HL-60 (cell line): ENCODE measurements around the gene KCTD4.

Source experiments
- GABPA ChIP-seq: IDR thresholded peaks from 2 replicates; pipeline ENCODE4 v1.6.1; 2012; ENCODE audit warnings: low read depth
- POLR2AphosphoS5 ChIP-seq: IDR thresholded peaks from 2 replicates; pipeline ENCODE4 v1.6.1; 2012; ENCODE audit warnings: low read depth
- SPI1 ChIP-seq: IDR thresholded peaks from 2 replicates; pipeline ENCODE4 v1.6.1; 2012; ENCODE audit warnings: low read depth, mild to moderate bottlenecking, borderline replicate concordance
- TF ChIP-seq, protein P1 (sequence below): IDR thresholded peaks from one replicate; pipeline ENCODE4 v1.5.1; 2011; ENCODE audit warnings: low read length, control low read depth, inconsistent platforms; ENCODE audit not compliant: insufficient read depth
- TF ChIP-seq, protein P2 (sequence below): IDR thresholded peaks from 2 replicates; pipeline ENCODE4 v1.6.1; 2012; ENCODE audit warnings: low read depth; ENCODE audit not compliant: insufficient replicate concordance

DNA sequence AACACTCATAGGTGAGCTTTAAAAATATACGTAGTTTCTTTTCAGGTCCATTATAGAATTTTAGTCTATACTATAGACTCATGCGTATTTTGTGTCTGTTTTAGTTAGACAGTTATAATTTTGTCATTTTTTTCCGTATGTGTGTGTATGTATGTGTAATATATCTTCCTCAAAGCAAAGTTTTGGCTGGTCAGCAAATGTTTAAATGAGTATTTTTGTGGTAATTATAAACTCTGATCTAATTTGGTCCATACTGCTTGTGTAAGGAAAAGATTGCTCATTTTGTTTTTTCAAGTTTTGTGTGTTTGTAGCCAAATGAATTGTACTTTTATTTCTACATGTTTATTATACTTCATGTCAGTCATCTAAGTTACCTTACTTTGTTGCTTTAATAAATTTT lies 20.5 kb downstream of the KCTD4 start:
- TF ChIP-seq, protein P1, sequence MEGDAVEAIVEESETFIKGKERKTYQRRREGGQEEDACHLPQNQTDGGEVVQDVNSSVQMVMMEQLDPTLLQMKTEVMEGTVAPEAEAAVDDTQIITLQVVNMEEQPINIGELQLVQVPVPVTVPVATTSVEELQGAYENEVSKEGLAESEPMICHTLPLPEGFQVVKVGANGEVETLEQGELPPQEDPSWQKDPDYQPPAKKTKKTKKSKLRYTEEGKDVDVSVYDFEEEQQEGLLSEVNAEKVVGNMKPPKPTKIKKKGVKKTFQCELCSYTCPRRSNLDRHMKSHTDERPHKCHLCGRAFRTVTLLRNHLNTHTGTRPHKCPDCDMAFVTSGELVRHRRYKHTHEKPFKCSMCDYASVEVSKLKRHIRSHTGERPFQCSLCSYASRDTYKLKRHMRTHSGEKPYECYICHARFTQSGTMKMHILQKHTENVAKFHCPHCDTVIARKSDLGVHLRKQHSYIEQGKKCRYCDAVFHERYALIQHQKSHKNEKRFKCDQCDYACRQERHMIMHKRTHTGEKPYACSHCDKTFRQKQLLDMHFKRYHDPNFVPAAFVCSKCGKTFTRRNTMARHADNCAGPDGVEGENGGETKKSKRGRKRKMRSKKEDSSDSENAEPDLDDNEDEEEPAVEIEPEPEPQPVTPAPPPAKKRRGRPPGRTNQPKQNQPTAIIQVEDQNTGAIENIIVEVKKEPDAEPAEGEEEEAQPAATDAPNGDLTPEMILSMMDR: no peak
- no peak for TF ChIP-seq POLR2AphosphoS5
- TF ChIP-seq, protein P2, sequence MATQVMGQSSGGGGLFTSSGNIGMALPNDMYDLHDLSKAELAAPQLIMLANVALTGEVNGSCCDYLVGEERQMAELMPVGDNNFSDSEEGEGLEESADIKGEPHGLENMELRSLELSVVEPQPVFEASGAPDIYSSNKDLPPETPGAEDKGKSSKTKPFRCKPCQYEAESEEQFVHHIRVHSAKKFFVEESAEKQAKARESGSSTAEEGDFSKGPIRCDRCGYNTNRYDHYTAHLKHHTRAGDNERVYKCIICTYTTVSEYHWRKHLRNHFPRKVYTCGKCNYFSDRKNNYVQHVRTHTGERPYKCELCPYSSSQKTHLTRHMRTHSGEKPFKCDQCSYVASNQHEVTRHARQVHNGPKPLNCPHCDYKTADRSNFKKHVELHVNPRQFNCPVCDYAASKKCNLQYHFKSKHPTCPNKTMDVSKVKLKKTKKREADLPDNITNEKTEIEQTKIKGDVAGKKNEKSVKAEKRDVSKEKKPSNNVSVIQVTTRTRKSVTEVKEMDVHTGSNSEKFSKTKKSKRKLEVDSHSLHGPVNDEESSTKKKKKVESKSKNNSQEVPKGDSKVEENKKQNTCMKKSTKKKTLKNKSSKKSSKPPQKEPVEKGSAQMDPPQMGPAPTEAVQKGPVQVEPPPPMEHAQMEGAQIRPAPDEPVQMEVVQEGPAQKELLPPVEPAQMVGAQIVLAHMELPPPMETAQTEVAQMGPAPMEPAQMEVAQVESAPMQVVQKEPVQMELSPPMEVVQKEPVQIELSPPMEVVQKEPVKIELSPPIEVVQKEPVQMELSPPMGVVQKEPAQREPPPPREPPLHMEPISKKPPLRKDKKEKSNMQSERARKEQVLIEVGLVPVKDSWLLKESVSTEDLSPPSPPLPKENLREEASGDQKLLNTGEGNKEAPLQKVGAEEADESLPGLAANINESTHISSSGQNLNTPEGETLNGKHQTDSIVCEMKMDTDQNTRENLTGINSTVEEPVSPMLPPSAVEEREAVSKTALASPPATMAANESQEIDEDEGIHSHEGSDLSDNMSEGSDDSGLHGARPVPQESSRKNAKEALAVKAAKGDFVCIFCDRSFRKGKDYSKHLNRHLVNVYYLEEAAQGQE: no peak
- no peak for TF ChIP-seq GABPA
- TF ChIP-seq SPI1: no peak
